PC-3 (cell line): ENCODE data around the gene E2F3.

Experiments
- EZH2 ChIP-seq: fragments of 300-600 bp; sonication (generic); IDR thresholded peaks from one replicate; pipeline ENCODE4 v1.6.1; 2017; ENCODE audit warnings: antibody characterized with exemption, mild to moderate bottlenecking, low read length; ENCODE audit not compliant: unreplicated experiment
- TF ChIP-seq, protein P1 (sequence below): fragments of 300-600 bp; sonication (generic); conservative IDR thresholded peaks from 2 replicates; pipeline ENCODE4 v1.5.1; 2017; ENCODE audit warnings: antibody characterized with exemption, low read depth, mild to moderate bottlenecking, low read length

DNA sequence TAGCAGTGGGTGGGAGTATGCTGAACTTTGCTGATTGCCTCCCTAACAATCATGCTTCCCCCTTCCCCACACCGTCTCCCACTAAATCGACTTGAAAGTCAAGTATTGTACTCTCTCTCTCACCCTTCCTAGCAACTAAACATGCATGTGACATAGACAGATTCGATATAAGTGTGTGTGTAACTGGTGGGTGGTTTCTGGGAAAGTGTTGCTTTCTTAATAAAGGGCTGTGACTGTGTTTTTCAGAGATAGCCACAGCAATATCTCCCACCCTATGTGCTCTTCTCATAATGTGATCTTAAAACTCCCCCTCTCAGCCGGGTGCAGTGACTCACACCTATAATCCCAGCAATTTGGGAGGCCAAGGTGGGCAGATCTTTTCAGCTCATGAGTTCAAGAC lies 49.3 kb upstream of the E2F3 start:
- TF ChIP-seq, protein P1, sequence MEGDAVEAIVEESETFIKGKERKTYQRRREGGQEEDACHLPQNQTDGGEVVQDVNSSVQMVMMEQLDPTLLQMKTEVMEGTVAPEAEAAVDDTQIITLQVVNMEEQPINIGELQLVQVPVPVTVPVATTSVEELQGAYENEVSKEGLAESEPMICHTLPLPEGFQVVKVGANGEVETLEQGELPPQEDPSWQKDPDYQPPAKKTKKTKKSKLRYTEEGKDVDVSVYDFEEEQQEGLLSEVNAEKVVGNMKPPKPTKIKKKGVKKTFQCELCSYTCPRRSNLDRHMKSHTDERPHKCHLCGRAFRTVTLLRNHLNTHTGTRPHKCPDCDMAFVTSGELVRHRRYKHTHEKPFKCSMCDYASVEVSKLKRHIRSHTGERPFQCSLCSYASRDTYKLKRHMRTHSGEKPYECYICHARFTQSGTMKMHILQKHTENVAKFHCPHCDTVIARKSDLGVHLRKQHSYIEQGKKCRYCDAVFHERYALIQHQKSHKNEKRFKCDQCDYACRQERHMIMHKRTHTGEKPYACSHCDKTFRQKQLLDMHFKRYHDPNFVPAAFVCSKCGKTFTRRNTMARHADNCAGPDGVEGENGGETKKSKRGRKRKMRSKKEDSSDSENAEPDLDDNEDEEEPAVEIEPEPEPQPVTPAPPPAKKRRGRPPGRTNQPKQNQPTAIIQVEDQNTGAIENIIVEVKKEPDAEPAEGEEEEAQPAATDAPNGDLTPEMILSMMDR = no peak
- no peak for TF ChIP-seq EZH2
